GM12891 (cell line): Measurements from ENCODE around the gene CDH13.

ENCODE experiments used
- DNase-seq: peaks from one replicate; pipeline ENCODE4 v3.0.0; 2011; ENCODE audit warnings: low spot score; ENCODE audit not compliant: insufficient read length
- FAIRE-seq: peaks from 2 replicates; lab custom pipeline; 2011; peaks lifted over from hg19 to GRCh38; lab: Jason Lieb, UNC
- PAX5 ChIP-seq: IDR thresholded peaks from 2 replicates; pipeline ENCODE4 v1.6.1; 2011; ENCODE audit warnings: low read length, moderate library complexity, mild to moderate bottlenecking; ENCODE audit not compliant: insufficient read depth, severe bottlenecking
- POLR2A ChIP-seq: IDR thresholded peaks from 2 replicates; pipeline ENCODE4 v1.6.1; 2011; ENCODE audit warnings: low read depth, low read length, control low read depth
- POLR2AphosphoS5 ChIP-seq: IDR thresholded peaks from 2 replicates; pipeline ENCODE4 v1.6.1; 2011; ENCODE audit warnings: low read depth, low read length, control low read depth
- POU2F2 ChIP-seq: IDR thresholded peaks from 2 replicates; pipeline ENCODE4 v1.6.1; 2011; ENCODE audit warnings: low read depth, mild to moderate bottlenecking, control low read depth, low read length, moderate library complexity
- SPI1 ChIP-seq: IDR thresholded peaks from 2 replicates; pipeline ENCODE4 v1.6.1; 2011; ENCODE audit warnings: low read depth, low read length, control low read depth
- TAF1 ChIP-seq: IDR thresholded peaks from 2 replicates; pipeline ENCODE4 v1.6.1; 2011; ENCODE audit warnings: low read depth, low read length, control low read depth

Gene CDH13

GRCh38 chr16:83819361-83819760, 1192.6 kb downstream of the CDH13 start:
- FAIRE-seq (no peak), DNase-seq (no peak)
- TF ChIP-seq POLR2A (no peak), POU2F2 (no peak), PAX5 (no peak)

GRCh38 chr16:83826146-83826913, 1199.6 kb downstream of the CDH13 start:
- no peak for TF ChIP-seq PAX5
- TF ChIP-seq POLR2AphosphoS5, result no peak
- no peak for TF ChIP-seq SPI1
- TF ChIP-seq POU2F2, result no peak
- no peak for TF ChIP-seq POLR2A
- no peak for TF ChIP-seq TAF1
- DNase-seq, result peak; percentile 80
- FAIRE-seq, result peak; percentile 85

- TF ChIP-seq POLR2A, result no peak
- no peak for TF ChIP-seq SPI1
- TF ChIP-seq PAX5, result no peak
- no peak for TF ChIP-seq POU2F2
- no peak for TF ChIP-seq POLR2AphosphoS5
- no peak for TF ChIP-seq TAF1
- no peak for DNase-seq
- FAIRE-seq, result no peak
These were observed 1203.5 kb downstream of the CDH13 start for GRCh38 chr16:83830091-83830768.

- no peak for FAIRE-seq
- TF ChIP-seq POLR2A (no peak), TAF1 (no peak), POLR2AphosphoS5 (no peak), PAX5 (no peak)
- no peak for DNase-seq
These were observed 1204.1 kb downstream of the CDH13 start for GRCh38 chr16:83830769-83831455.

GRCh38 chr16:83831456-83831987, 1204.8 kb downstream of the CDH13 start:
- DNase-seq, result no peak
- no peak for FAIRE-seq
- TF ChIP-seq POLR2AphosphoS5 (no peak), SPI1 (no peak), TAF1 (no peak), POLR2A (no peak), PAX5 (no peak), POU2F2 (no peak)

GRCh38 chr16:83833921-83834320, 1207.2 kb downstream of the CDH13 start:
- TF ChIP-seq TAF1 (no peak), POU2F2 (no peak), POLR2A (no peak), PAX5 (no peak), SPI1 (no peak), POLR2AphosphoS5 (no peak)
- DNase-seq (no peak), FAIRE-seq (no peak)

GRCh38 chr16:83835586-83836566, 1209.1 kb downstream of the CDH13 start:
- DNase-seq (no peak), FAIRE-seq (no peak)
- no peak for TF ChIP-seq POLR2AphosphoS5

GRCh38 chr16:83837566-83837965, 1210.8 kb downstream of the CDH13 start:
- FAIRE-seq (no peak), DNase-seq (no peak)
- TF ChIP-seq TAF1 (no peak), POU2F2 (no peak), PAX5 (no peak), POLR2A (no peak), SPI1 (no peak), POLR2AphosphoS5 (no peak)

- no peak for DNase-seq
- no peak for TF ChIP-seq SPI1
- TF ChIP-seq POLR2A, result no peak
- no peak for TF ChIP-seq POLR2AphosphoS5
- no peak for FAIRE-seq
These were observed 1211.4 kb downstream of the CDH13 start for GRCh38 chr16:83838151-83838550.
